A673 (cell line): ENCODE data around the gene PRKCA.

Experiments used
- CTCF ChIP-seq: fragments of 300-800, 200-600 bp; sonication (generic); conservative IDR thresholded peaks from 2 replicates; pipeline ENCODE4 v1.5.1; 2017; ENCODE audit warnings: low read depth, mild to moderate bottlenecking, antibody characterized with exemption, low read length, moderate library complexity, mixed read lengths
- EZH2 ChIP-seq: fragments of 200-600 bp; sonication (generic); IDR thresholded peaks from 2 replicates; pipeline ENCODE4 v1.6.1; 2017; ENCODE audit warnings: borderline replicate concordance, low read depth, mild to moderate bottlenecking, mixed read lengths, antibody characterized with exemption, low read length; ENCODE audit not compliant: poor library complexity, severe bottlenecking

- TF ChIP-seq EZH2: no peak
- no peak for TF ChIP-seq CTCF
Observed at GRCh38 chr17:66498580-66498979, 196.2 kb downstream of the PRKCA start.
